ENCODE data around the gene CPN2.

- TF ChIP-seq MAX (IDR thresholded peaks at IDR 0.05) (no peak), CTCF (IDR thresholded peaks at IDR 0.05; ENCODE audit: low read depth, low read length, missing input control) (no peak), RXRA (IDR thresholded peaks at IDR 0.05) (no peak), SP1 (IDR thresholded peaks at IDR 0.05) (no peak)
Measured at GRCh38 chr3:194395212-194395611, 44.1 kb upstream of the CPN2 start.

Measured in liver (tissue), 3 donors.